Sigmoid colon (tissue), 7 donors: Measurements from ENCODE around the gene MXD3. TPM values are rescaled to one million over a fixed set of nuclear protein-coding genes. Genes with fewer than 3 reads are reported as not detected.
A peak's percentile ranks its signal among the peaks of the same experiment; 100 is the strongest.

Experiments
- DNase-seq: peaks from one replicate; pipeline ENCODE4 v3.0.0-alpha.2; 2019
- H3K27ac ChIP-seq, 4 donors: fragments of 200-600 bp; sonication (generic); one replicate each; pipeline ENCODE4 v1.5.1; 2016 to 2019; ENCODE audit warnings: mild to moderate bottlenecking in 1 of 4
- H3K27me3 ChIP-seq, 3 donors: fragments of 200-600 bp; sonication (generic); one replicate each; pipeline ENCODE4 v1.5.1; 2019; ENCODE audit warnings: mild to moderate bottlenecking in 1 of 3
- H3K36me3 ChIP-seq, 4 donors: fragments of 200-600 bp; sonication (generic); one replicate each; pipeline ENCODE4 v1.5.1; 2016 to 2019
- H3K4me1 ChIP-seq, 4 donors: fragments of 200-600 bp; sonication (generic); one replicate each; pipeline ENCODE4 v1.5.1; 2017 to 2019
- H3K4me3 ChIP-seq, 4 donors: fragments of 200-600 bp; sonication (generic); one replicate each; pipeline ENCODE4 v1.5.1; 2017 to 2019; ENCODE audit warnings: mild to moderate bottlenecking in 2 of 4, moderate library complexity in 1 of 4
- H3K9me3 ChIP-seq, 4 donors: fragments of 200-600 bp in 3 of 4; sonication (generic) in 3 of 4; one replicate each; pipeline versions ENCODE4 v1.5.1 to v1.6.1; 2013 to 2019
- EP300 ChIP-seq, 4 donors: sonication (generic); formaldehyde crosslinking; IDR thresholded peaks; one replicate each; pipeline ENCODE4 v1.6.1; 2017; ENCODE audit warnings: antibody characterized with exemption in 4 of 4
- POLR2A ChIP-seq, 2 donors: fragments of 450-650 bp; IDR thresholded peaks; one replicate each; pipeline ENCODE4 v1.6.1; 2016; ENCODE audit warnings: antibody characterized with exemption in 2 of 2, mild to moderate bottlenecking in 2 of 2, moderate library complexity in 2 of 2
- POLR2AphosphoS5 ChIP-seq, 4 donors: sonication (generic); formaldehyde crosslinking; IDR thresholded peaks; one replicate each; pipeline ENCODE4 v1.6.1; 2017; ENCODE audit warnings: antibody characterized with exemption in 4 of 4
- WGBS, 2 donors: extraction: QIAGEN DNeasy Blood & Tissue Kit; methylation state at CpG; one replicate each; pipeline ENCODE4 v1.1.7; 2013; 5-methylcytosine and 5-hydroxymethylcytosine counted together
- intact Hi-C: fragments of 100-400 bp; cut with DNase I; formaldehyde crosslinking; loops from one replicate; pipeline ENCODE4 v1.15.1; 2023
- polyA plus RNA-seq, 3 donors: library from polyadenylated mRNA; stranded (reverse); fragments of 200-250 nt; gene quantifications; one replicate each; pipeline ENCODE4 v1.2.3, GENCODE V29; 2013
- total RNA-seq, 4 donors: library from RNA; depleted of rRNA; stranded (reverse); fragments of >200 nt; gene quantifications; one replicate each; pipeline ENCODE4 v1.1.0, GENCODE V29; 2016
- TF ChIP-seq, protein P1 (sequence below), 4 experiments: fragments of 450-650 bp in 3 of 4; fragments of 200-600 bp in 1 of 4; IDR thresholded peaks; one replicate each; pipeline ENCODE4 v1.5.1; 2016 to 2019; ENCODE audit warnings: antibody characterized with exemption in 4 of 4, mild to moderate bottlenecking in 3 of 4, moderate library complexity in 2 of 4
- donor health status: healthy with polysubstance abuse.
- donor health status: Bipolar disorder and iron deficiency.
- donor health status: healthy.

The MXD3 gene
- total and polyA plus RNA-seq, 7 donors = 2.1 to 23.8 (median 8.2) TPM

- H3K27ac ChIP-seq = peak overlapping the region in 3 of 4 donors; percentile 29 to 40 (median 34)
- no peaks in the 10 kb centered on the region for H3K27me3 ChIP-seq
- intact Hi-C loops = no loop called here
- DNase-seq = no peak
- TF ChIP-seq EP300 (IDR thresholded peaks at IDR 0.05) (no peak), POLR2AphosphoS5 (IDR thresholded peaks at IDR 0.05) (no peak), POLR2A (IDR thresholded peaks at IDR 0.05) (no peak)
- TF ChIP-seq, protein P1, sequence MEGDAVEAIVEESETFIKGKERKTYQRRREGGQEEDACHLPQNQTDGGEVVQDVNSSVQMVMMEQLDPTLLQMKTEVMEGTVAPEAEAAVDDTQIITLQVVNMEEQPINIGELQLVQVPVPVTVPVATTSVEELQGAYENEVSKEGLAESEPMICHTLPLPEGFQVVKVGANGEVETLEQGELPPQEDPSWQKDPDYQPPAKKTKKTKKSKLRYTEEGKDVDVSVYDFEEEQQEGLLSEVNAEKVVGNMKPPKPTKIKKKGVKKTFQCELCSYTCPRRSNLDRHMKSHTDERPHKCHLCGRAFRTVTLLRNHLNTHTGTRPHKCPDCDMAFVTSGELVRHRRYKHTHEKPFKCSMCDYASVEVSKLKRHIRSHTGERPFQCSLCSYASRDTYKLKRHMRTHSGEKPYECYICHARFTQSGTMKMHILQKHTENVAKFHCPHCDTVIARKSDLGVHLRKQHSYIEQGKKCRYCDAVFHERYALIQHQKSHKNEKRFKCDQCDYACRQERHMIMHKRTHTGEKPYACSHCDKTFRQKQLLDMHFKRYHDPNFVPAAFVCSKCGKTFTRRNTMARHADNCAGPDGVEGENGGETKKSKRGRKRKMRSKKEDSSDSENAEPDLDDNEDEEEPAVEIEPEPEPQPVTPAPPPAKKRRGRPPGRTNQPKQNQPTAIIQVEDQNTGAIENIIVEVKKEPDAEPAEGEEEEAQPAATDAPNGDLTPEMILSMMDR (IDR thresholded peaks at IDR 0.05) = no peak
- no peak overlapping the region for H3K4me3 ChIP-seq
- H3K9me3 ChIP-seq = no peaks in the 10 kb centered on the region
- WGBS, 2 donors = 82 to 85% methylated on average over 28 of the region's 28 CpGs
- peaks cover 0 to 41% (median 17%) of the 10 kb centered on the region in 4 donors for H3K36me3 ChIP-seq
- no peaks in the 10 kb centered on the region for H3K4me1 ChIP-seq
Measured at GRCh38 chr5:177327539-177328522, 16.1 kb upstream of the MXD3 start.

DNA sequence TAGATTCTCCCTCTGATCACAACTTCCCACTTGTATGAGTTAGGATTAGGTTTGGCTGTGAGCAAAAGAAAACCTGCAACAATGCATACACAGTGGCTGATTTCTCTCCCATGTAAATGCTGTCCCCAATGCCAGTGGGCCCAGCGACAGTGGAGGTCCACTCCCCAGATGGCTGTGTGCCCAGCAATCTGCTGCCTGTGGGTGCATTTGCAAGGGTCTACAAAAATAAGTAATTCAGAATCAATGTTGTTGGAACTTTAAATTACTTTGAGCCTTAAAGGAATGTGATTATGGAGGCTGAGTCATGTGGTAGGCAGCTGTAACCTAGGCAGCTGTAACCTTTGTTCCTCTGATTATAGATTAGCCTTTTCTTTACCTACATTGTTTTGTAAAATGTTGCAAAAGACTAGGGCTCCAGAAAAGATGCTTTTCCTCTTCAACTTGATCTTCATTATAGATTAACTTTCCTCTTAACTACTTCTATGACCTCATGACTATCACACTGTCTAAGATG lies 14.2 kb upstream of the MXD3 start:
- 8 to 76% methylated on average over 1 of the region's 1 CpG for WGBS, 2 donors
- no peak overlapping the region for H3K27ac ChIP-seq
- intact Hi-C loops = no loop called here
- H3K4me3 ChIP-seq = no peak overlapping the region
- no peak for DNase-seq
- H3K27me3 ChIP-seq = no peaks in the 10 kb centered on the region
- TF ChIP-seq EP300 (IDR thresholded peaks at IDR 0.05) = no peak
- no peak for TF ChIP-seq POLR2AphosphoS5 (IDR thresholded peaks at IDR 0.05)
- TF ChIP-seq POLR2A (IDR thresholded peaks at IDR 0.05) = no peak
- TF ChIP-seq, protein P1 (IDR thresholded peaks at IDR 0.05) = no peak
- no peaks in the 10 kb centered on the region for H3K9me3 ChIP-seq
- no peaks in the 10 kb centered on the region for H3K4me1 ChIP-seq
- peaks cover 0 to 22% (median 12%) of the 10 kb centered on the region in 4 donors for H3K36me3 ChIP-seq

DNA sequence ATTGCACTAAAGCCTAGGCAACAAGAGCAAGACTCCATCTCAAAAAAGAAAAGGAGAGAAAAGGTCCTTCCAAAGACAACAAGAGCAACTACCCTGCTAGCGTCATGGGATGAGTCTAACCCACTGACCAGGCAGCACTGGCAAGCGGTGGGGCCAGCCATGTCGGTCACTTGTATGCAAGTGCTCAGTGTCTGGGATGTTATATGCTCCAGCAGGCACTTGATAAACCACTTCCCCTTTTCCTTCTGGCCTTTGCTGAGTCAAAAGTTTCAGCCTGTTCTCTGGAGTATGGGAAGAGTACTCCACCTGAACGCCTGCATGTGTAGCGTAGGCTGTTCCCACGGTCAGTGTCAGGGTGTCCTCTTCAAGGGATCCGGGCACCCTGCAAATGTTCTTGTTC lies 9.2 kb upstream of the MXD3 start:
- intact Hi-C loops = no loop called here
- H3K27ac ChIP-seq = no peak overlapping the region
- H3K4me3 ChIP-seq = no peak overlapping the region
- no peaks in the 10 kb centered on the region for H3K9me3 ChIP-seq
- 69 to 94% methylated on average over 7 of the region's 7 CpGs for WGBS, 2 donors
- DNase-seq = no peak
- TF ChIP-seq, protein P1 (IDR thresholded peaks at IDR 0.05) = no peak
- no peak for TF ChIP-seq EP300 (IDR thresholded peaks at IDR 0.05)
- no peak for TF ChIP-seq POLR2A (IDR thresholded peaks at IDR 0.05)
- TF ChIP-seq POLR2AphosphoS5 (IDR thresholded peaks at IDR 0.05) = no peak
- H3K27me3 ChIP-seq = no peaks in the 10 kb centered on the region
- H3K4me1 ChIP-seq = no peaks in the 10 kb centered on the region
- H3K36me3 ChIP-seq = peaks cover 0 to 4% (median 2%) of the 10 kb centered on the region in 4 donors

- intact Hi-C loops = loop anchor here (10.0 kb wide), 1 partner anchor 195 kb away; the partner anchor contains the start of gene DDX41
- H3K27me3 ChIP-seq = no peaks in the 10 kb centered on the region
- DNase-seq = no peak
Measured at GRCh38 chr5:177319913-177320588, 8.4 kb upstream of the MXD3 start.

More at GRCh38 chr5:177319913-177320588, 8.4 kb upstream of the MXD3 start:
- TF ChIP-seq, protein P1 (IDR thresholded peaks at IDR 0.05) = no peak
- no peak for TF ChIP-seq POLR2AphosphoS5 (IDR thresholded peaks at IDR 0.05)
- no peak for TF ChIP-seq EP300 (IDR thresholded peaks at IDR 0.05)
- no peak for TF ChIP-seq POLR2A (IDR thresholded peaks at IDR 0.05)
- Histone ChIP-seq H3K4me3 (no peak overlapping the region), H3K4me1 (no peaks in the 10 kb centered on the region), H3K36me3 (peaks cover 0 to 4% (median 2%) of the 10 kb centered on the region in 4 donors), H3K27ac (no peak overlapping the region), H3K9me3 (no peaks in the 10 kb centered on the region)
- 85 to 93% methylated on average over 14 of the region's 14 CpGs for WGBS, 2 donors
